ENCODE results near the gene FAAP20. TPM values are rescaled to one million over a fixed set of nuclear protein-coding genes. Genes with fewer than 3 reads are reported as not detected.

Gene FAAP20
- total and polyA plus RNA-seq, 10 of the 15 experiments (the other 5 are each of a cell fraction or from before 2014, with no cell fraction given): 0.79 to 91.8 (median 20.9) TPM

DNA sequence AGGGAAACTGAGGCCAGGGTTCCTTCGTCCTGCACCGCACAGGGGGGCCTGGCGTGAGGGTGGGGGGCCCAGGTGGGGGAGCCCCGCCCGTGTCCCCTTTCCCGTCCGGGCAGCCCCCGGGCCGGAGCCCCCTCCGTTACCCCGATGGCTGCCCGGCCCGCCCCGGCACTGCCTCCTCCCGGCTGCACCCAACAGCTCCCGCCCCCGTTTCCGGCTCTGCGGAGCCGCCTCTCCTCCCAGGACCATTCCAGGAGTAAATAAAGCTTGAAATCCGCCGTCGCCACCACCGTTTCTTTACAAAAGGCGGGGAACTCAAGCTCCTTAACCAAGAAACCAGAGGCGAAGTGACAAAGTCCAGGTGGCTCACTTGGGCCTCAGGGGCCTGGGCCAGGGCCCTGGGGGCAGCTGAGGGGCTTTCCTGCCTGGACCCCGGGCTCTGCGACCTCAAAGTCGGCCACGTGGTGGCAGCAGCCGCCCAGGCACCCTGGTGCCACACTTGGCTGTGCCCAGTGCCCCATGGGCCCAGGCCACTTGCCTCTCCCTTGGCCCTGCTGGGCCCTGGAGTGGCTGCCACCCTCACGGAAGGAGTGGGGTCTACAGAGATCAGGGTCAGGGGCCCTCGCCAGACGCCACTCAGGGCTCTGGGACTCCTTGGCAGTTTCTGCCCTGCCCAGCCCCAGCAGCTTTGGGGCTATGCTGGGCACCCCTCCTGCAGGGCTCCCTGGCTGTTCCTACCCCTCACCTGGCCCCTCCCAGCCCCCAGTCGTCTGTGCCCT, 514 bp upstream of the FAAP20 start:
- H3K27me3 ChIP-seq (replicated peaks in 1 of 2; ENCODE audit: control insufficient read depth in 2 of 2, insufficient read depth in 2 of 2, low read length in 1 of 2): no peaks in the 10 kb centered on the region
- peak overlapping the region; percentile 89 for H3K27ac ChIP-seq (ENCODE audit: control insufficient read depth, insufficient read depth)
- ATAC-seq (peak; percentile 91), DNase-seq (ENCODE audit: low read depth, low spot score) (peak; percentile 43), FAIRE-seq (peak; percentile 75)
- ChIA-PET CTCF (interaction anchor here (0.7 to 3.3 kb wide), 30 partner anchors 10 to 727 kb away, joined by 3 to 98 read pairs (median 4); partner anchors contain the start of genes MORN1, PEX10 and RER1), SMC1A (ENCODE audit: uncharacterized antibody, unreplicated experiment) (interaction anchor here (0.7 to 3.2 kb wide), 14 partner anchors 38 to 391 kb away, joined by 3 to 62 read pairs (median 4); partner anchors contain the start of genes MORN1, PEX10, PRXL2B and RER1), POLR2A (interaction anchor here (0.8 to 1.8 kb wide), 9 partner anchors 9 to 353 kb away, joined by 3 to 12 read pairs (median 3); partner anchors contain the start of genes MORN1 and RER1), RAD21 (ENCODE audit: unreplicated experiment) (interaction anchor here (0.6 to 2.3 kb wide), 22 partner anchors 9 to 360 kb away, joined by 3 to 78 read pairs (median 4); partner anchors contain the start of genes MORN1, PANK4, PEX10 and RER1)
- H2AFZ ChIP-seq (ENCODE audit: control insufficient read depth, low read depth, low read length): peak overlapping the region; percentile 94
- peak overlapping the region; percentile 90 for H3K4me2 ChIP-seq (ENCODE audit: control insufficient read depth, insufficient read depth)
- in situ Hi-C loops (cut with MboI) (loop anchor here (5.0 to 10.0 kb wide), 2 partner anchors 192 to 1230 kb away; no protein-coding TSS in a partner anchor), intact Hi-C loops (cut with micrococcal nuclease; ENCODE audit: unreplicated experiment) (loop anchor here (1.0 to 5.0 kb wide), 4 partner anchors 117 to 1227 kb away; no protein-coding TSS in a partner anchor)
- H4K20me1 ChIP-seq (ENCODE audit: control insufficient read depth, insufficient read depth): no peaks in the 10 kb centered on the region
- no peaks in the 10 kb centered on the region; a peak in 1 of 4 replicates for H3K36me3 ChIP-seq (ENCODE audit: control insufficient read depth in 2 of 2, insufficient read depth in 2 of 2, low read length in 1 of 2)
- 2% methylated on average over 27 of the region's 35 CpGs for WGBS (ENCODE audit: insufficient coverage, insufficient replicate concordance, low lambda C conversion rate, missing lambda C conversion rate)
- no peaks in the 10 kb centered on the region for H3K9me3 ChIP-seq (replicated peaks; ENCODE audit: control insufficient read depth, insufficient read depth, low read length)
- H3K9ac ChIP-seq (ENCODE audit: control insufficient read depth, insufficient read depth, low read length): peak overlapping the region; percentile 83
- H3K4me3 ChIP-seq: peak overlapping the region; percentile 61
- peaks cover 1% of the 10 kb centered on the region for H3K79me2 ChIP-seq (ENCODE audit: control insufficient read depth, insufficient read depth, low read length)
- H3K4me1 ChIP-seq (ENCODE audit: control insufficient read depth, insufficient read depth, low read length): peaks cover 10% of the 10 kb centered on the region
- no TSS peak for BruUV-seq (replicated peaks)
- TF ChIP-seq, protein P1, sequence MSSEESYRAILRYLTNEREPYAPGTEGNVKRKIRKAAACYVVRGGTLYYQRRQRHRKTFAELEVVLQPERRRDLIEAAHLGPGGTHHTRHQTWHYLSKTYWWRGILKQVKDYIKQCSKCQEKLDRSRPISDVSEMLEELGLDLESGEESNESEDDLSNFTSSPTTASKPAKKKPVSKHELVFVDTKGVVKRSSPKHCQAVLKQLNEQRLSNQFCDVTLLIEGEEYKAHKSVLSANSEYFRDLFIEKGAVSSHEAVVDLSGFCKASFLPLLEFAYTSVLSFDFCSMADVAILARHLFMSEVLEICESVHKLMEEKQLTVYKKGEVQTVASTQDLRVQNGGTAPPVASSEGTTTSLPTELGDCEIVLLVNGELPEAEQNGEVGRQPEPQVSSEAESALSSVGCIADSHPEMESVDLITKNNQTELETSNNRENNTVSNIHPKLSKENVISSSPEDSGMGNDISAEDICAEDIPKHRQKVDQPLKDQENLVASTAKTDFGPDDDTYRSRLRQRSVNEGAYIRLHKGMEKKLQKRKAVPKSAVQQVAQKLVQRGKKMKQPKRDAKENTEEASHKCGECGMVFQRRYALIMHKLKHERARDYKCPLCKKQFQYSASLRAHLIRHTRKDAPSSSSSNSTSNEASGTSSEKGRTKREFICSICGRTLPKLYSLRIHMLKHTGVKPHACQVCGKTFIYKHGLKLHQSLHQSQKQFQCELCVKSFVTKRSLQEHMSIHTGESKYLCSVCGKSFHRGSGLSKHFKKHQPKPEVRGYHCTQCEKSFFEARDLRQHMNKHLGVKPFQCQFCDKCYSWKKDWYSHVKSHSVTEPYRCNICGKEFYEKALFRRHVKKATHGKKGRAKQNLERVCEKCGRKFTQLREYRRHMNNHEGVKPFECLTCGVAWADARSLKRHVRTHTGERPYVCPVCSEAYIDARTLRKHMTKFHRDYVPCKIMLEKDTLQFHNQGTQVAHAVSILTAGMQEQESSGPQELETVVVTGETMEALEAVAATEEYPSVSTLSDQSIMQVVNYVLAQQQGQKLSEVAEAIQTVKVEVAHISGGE (CRISPR knock-in tag; IDR thresholded peaks at IDR 0.05): no peak
- TF ChIP-seq SP1 (IDR thresholded peaks at IDR 0.05; ENCODE audit: low read depth, low read length) (peak; percentile 35), KDM1A (IDR thresholded peaks at IDR 0.05; ENCODE audit: borderline replicate concordance) (no peak), EGR1 (IDR thresholded peaks at IDR 0.05; ENCODE audit: borderline replicate concordance in 1 of 2, low read depth in 2 of 2, low read length in 2 of 2) (peak in 1 of 2 experiments; percentile 84; a peak in 2 of 3 replicates), TBL1XR1 (IDR thresholded peaks at IDR 0.05; ENCODE audit: low read depth, low read length) (no peak; the same call in 1 of the 2 replicates), NR2F1 (conservative IDR thresholded peaks at IDR 0.05) (peak; percentile 82), CBX5 (IDR thresholded peaks at IDR 0.05; ENCODE audit: low read depth) (no peak), ZBED1 (IDR thresholded peaks at IDR 0.05; ENCODE audit: borderline replicate concordance) (no peak), NFIC (IDR thresholded peaks at IDR 0.05; ENCODE audit: low read depth, low read length) (no peak), BACH1 (IDR thresholded peaks at IDR 0.05; ENCODE audit: borderline replicate concordance) (no peak), NFXL1 (IDR thresholded peaks at IDR 0.05; ENCODE audit: borderline replicate concordance) (no peak), ESRRA (IDR thresholded peaks at IDR 0.05; ENCODE audit: low read length) (no peak), ATF2 (IDR thresholded peaks at IDR 0.05; ENCODE audit: low read length) (no peak)
- TF ChIP-seq, protein P2, sequence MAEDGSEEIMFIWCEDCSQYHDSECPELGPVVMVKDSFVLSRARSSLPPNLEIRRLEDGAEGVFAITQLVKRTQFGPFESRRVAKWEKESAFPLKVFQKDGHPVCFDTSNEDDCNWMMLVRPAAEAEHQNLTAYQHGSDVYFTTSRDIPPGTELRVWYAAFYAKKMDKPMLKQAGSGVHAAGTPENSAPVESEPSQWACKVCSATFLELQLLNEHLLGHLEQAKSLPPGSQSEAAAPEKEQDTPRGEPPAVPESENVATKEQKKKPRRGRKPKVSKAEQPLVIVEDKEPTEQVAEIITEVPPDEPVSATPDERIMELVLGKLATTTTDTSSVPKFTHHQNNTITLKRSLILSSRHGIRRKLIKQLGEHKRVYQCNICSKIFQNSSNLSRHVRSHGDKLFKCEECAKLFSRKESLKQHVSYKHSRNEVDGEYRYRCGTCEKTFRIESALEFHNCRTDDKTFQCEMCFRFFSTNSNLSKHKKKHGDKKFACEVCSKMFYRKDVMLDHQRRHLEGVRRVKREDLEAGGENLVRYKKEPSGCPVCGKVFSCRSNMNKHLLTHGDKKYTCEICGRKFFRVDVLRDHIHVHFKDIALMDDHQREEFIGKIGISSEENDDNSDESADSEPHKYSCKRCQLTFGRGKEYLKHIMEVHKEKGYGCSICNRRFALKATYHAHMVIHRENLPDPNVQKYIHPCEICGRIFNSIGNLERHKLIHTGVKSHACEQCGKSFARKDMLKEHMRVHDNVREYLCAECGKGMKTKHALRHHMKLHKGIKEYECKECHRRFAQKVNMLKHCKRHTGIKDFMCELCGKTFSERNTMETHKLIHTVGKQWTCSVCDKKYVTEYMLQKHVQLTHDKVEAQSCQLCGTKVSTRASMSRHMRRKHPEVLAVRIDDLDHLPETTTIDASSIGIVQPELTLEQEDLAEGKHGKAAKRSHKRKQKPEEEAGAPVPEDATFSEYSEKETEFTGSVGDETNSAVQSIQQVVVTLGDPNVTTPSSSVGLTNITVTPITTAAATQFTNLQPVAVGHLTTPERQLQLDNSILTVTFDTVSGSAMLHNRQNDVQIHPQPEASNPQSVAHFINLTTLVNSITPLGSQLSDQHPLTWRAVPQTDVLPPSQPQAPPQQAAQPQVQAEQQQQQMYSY (CRISPR knock-in tag; IDR thresholded peaks at IDR 0.05): no peak

All from GM12878 (cell line).